Sigmoid colon (tissue), 4 donors: ENCODE measurements around the gene GRK1.

Experiments used
- POLR2A ChIP-seq, 2 donors: fragments of 450-650 bp; IDR thresholded peaks; one replicate each; pipeline ENCODE4 v1.6.1; 2016; ENCODE audit warnings: antibody characterized with exemption in 2 of 2, mild to moderate bottlenecking in 2 of 2, moderate library complexity in 2 of 2
- POLR2AphosphoS5 ChIP-seq, 4 donors: sonication (generic); formaldehyde crosslinking; IDR thresholded peaks; one replicate each; pipeline ENCODE4 v1.6.1; 2017; ENCODE audit warnings: antibody characterized with exemption in 4 of 4
- TF ChIP-seq, protein P1 (sequence below), 4 experiments: fragments of 450-650 bp in 3 of 4; fragments of 200-600 bp in 1 of 4; IDR thresholded peaks; one replicate each; pipeline ENCODE4 v1.5.1; 2016 to 2019; ENCODE audit warnings: antibody characterized with exemption in 4 of 4, mild to moderate bottlenecking in 3 of 4, moderate library complexity in 2 of 4

DNA sequence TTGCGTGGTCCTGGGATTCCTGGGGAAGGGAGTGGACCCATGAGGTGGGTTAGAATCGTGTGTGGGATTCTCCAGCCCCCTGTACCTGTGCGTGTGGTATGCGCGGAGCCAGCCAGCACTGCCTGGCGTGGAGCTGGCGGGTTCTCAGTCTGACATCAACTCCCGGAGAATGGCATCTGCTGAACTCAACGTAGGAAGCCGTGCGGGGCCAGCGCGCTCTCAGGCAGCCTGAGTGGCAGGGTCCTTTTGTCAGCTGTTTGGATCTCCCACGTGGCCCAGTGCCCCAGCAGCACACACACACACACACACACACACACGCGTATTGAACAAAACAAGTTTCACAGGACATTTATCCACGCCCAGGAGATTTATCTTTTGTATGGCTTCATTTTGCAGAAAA lies 37.2 kb upstream of the GRK1 start:
- TF ChIP-seq, protein P1, sequence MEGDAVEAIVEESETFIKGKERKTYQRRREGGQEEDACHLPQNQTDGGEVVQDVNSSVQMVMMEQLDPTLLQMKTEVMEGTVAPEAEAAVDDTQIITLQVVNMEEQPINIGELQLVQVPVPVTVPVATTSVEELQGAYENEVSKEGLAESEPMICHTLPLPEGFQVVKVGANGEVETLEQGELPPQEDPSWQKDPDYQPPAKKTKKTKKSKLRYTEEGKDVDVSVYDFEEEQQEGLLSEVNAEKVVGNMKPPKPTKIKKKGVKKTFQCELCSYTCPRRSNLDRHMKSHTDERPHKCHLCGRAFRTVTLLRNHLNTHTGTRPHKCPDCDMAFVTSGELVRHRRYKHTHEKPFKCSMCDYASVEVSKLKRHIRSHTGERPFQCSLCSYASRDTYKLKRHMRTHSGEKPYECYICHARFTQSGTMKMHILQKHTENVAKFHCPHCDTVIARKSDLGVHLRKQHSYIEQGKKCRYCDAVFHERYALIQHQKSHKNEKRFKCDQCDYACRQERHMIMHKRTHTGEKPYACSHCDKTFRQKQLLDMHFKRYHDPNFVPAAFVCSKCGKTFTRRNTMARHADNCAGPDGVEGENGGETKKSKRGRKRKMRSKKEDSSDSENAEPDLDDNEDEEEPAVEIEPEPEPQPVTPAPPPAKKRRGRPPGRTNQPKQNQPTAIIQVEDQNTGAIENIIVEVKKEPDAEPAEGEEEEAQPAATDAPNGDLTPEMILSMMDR (IDR thresholded peaks at IDR 0.05) = no peak
- TF ChIP-seq POLR2AphosphoS5 (IDR thresholded peaks at IDR 0.05) = no peak
- no peak for TF ChIP-seq POLR2A (IDR thresholded peaks at IDR 0.05)
